Sigmoid colon (tissue), 7 donors: ENCODE results near the gene FCHO1. TPM values are rescaled to one million over a fixed set of nuclear protein-coding genes. Genes with fewer than 3 reads are reported as not detected.
"Not testable (repeated sequence)": the region's sequence is repeated elsewhere in the genome, so short reads cannot be mapped to it uniquely, and the experiment has no call there.

Experiments used
- DNase-seq: peaks from one replicate; pipeline ENCODE4 v3.0.0-alpha.2; 2019
- H3K27ac ChIP-seq, 4 donors: fragments of 200-600 bp; sonication (generic); one replicate each; pipeline ENCODE4 v1.5.1; 2016 to 2019; ENCODE audit warnings: mild to moderate bottlenecking in 1 of 4
- H3K27me3 ChIP-seq, 3 donors: fragments of 200-600 bp; sonication (generic); one replicate each; pipeline ENCODE4 v1.5.1; 2019; ENCODE audit warnings: mild to moderate bottlenecking in 1 of 3
- H3K36me3 ChIP-seq, 4 donors: fragments of 200-600 bp; sonication (generic); one replicate each; pipeline ENCODE4 v1.5.1; 2016 to 2019
- H3K4me1 ChIP-seq, 4 donors: fragments of 200-600 bp; sonication (generic); one replicate each; pipeline ENCODE4 v1.5.1; 2017 to 2019
- H3K4me3 ChIP-seq, 4 donors: fragments of 200-600 bp; sonication (generic); one replicate each; pipeline ENCODE4 v1.5.1; 2017 to 2019; ENCODE audit warnings: mild to moderate bottlenecking in 2 of 4, moderate library complexity in 1 of 4
- H3K9me3 ChIP-seq, 4 donors: fragments of 200-600 bp in 3 of 4; sonication (generic) in 3 of 4; one replicate each; pipeline versions ENCODE4 v1.5.1 to v1.6.1; 2013 to 2019
- EP300 ChIP-seq, 4 donors: sonication (generic); formaldehyde crosslinking; IDR thresholded peaks; one replicate each; pipeline ENCODE4 v1.6.1; 2017; ENCODE audit warnings: antibody characterized with exemption in 4 of 4
- POLR2A ChIP-seq, 2 donors: fragments of 450-650 bp; IDR thresholded peaks; one replicate each; pipeline ENCODE4 v1.6.1; 2016; ENCODE audit warnings: antibody characterized with exemption in 2 of 2, mild to moderate bottlenecking in 2 of 2, moderate library complexity in 2 of 2
- POLR2AphosphoS5 ChIP-seq, 4 donors: sonication (generic); formaldehyde crosslinking; IDR thresholded peaks; one replicate each; pipeline ENCODE4 v1.6.1; 2017; ENCODE audit warnings: antibody characterized with exemption in 4 of 4
- WGBS, 2 donors: extraction: QIAGEN DNeasy Blood & Tissue Kit; methylation state at CpG; one replicate each; pipeline ENCODE4 v1.1.7; 2013; 5-methylcytosine and 5-hydroxymethylcytosine counted together
- intact Hi-C: fragments of 100-400 bp; cut with DNase I; formaldehyde crosslinking; loops from one replicate; pipeline ENCODE4 v1.15.1; 2023
- polyA plus RNA-seq, 3 donors: library from polyadenylated mRNA; stranded (reverse); fragments of 200-250 nt; gene quantifications; one replicate each; pipeline ENCODE4 v1.2.3, GENCODE V29; 2013
- total RNA-seq, 4 donors: library from RNA; depleted of rRNA; stranded (reverse); fragments of >200 nt; gene quantifications; one replicate each; pipeline ENCODE4 v1.1.0, GENCODE V29; 2016
- TF ChIP-seq, protein P1 (sequence below), 4 experiments: fragments of 450-650 bp in 3 of 4; fragments of 200-600 bp in 1 of 4; IDR thresholded peaks; one replicate each; pipeline ENCODE4 v1.5.1; 2016 to 2019; ENCODE audit warnings: antibody characterized with exemption in 4 of 4, mild to moderate bottlenecking in 3 of 4, moderate library complexity in 2 of 4
- donor health status: healthy with polysubstance abuse.
- donor health status: Bipolar disorder and iron deficiency.
- donor health status: healthy.

The FCHO1 gene
- total and polyA plus RNA-seq, 7 donors: 1.2 to 14.4 (median 3.6) TPM

GRCh38 chr19:17796838-17797423, 45.7 kb downstream of the FCHO1 start:
- no peak overlapping the region for H3K4me3 ChIP-seq
- peaks cover 18 to 57% (median 31%) of the 10 kb centered on the region in 3 donors for H3K27me3 ChIP-seq
- TF ChIP-seq, protein P1, sequence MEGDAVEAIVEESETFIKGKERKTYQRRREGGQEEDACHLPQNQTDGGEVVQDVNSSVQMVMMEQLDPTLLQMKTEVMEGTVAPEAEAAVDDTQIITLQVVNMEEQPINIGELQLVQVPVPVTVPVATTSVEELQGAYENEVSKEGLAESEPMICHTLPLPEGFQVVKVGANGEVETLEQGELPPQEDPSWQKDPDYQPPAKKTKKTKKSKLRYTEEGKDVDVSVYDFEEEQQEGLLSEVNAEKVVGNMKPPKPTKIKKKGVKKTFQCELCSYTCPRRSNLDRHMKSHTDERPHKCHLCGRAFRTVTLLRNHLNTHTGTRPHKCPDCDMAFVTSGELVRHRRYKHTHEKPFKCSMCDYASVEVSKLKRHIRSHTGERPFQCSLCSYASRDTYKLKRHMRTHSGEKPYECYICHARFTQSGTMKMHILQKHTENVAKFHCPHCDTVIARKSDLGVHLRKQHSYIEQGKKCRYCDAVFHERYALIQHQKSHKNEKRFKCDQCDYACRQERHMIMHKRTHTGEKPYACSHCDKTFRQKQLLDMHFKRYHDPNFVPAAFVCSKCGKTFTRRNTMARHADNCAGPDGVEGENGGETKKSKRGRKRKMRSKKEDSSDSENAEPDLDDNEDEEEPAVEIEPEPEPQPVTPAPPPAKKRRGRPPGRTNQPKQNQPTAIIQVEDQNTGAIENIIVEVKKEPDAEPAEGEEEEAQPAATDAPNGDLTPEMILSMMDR (IDR thresholded peaks at IDR 0.05): no peak
- TF ChIP-seq POLR2A (IDR thresholded peaks at IDR 0.05) (no peak), POLR2AphosphoS5 (IDR thresholded peaks at IDR 0.05) (no peak), EP300 (IDR thresholded peaks at IDR 0.05) (no peak)
- H3K4me1 ChIP-seq: peaks cover 0 to 6% (median 0%) of the 10 kb centered on the region in 4 donors
- H3K27ac ChIP-seq: peak overlapping the region in 1 of 4 donors; percentile 26
- intact Hi-C loops: no loop called here
- DNase-seq: no peak
- H3K36me3 ChIP-seq: no peaks in the 10 kb centered on the region
- H3K9me3 ChIP-seq: no peaks in the 10 kb centered on the region
- 10 to 58% methylated on average over 1 of the region's 1 CpG for WGBS, 2 donors

DNA sequence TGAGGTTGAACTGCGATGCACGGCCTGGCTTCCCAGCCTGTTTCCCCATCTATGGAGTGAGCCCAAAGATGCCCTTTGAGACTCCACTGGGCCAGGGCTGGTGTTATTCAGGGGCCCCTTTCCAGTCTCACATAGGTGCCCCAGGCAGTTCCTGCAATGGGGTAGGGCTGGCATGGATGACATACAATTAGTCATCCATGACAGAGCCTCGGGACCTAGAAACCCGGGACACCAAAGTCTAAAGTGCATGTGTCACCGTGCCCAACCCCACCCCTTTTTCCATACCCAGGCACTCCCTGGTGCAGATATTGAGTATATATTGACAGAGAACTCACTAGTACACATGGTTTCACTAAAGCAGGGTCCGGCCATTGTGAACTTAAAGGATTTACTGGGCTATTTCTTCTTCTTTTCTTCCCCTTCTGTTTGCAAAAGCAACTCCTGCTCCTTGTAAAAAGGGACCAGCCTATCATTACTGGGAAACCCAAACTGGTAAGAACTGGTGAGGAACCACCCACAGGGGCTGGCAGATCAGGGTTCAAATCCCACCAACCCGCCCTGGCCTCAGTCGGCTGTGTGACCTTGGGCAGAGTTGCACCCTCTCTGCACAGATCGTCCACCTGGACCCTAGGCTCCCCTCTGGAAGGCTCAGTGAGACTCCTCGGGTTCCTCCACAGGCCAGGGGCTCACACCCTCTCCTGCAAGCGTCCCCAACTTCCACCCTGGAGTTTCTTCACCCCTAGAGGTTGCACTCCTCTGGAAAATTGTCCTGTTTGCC, 46.3 kb downstream of the FCHO1 start:
- H3K27ac ChIP-seq: peak overlapping the region in 1 of 4 donors; percentile 26
- 13 to 61% methylated on average over 11 of the region's 11 CpGs for WGBS, 2 donors
- intact Hi-C loops: no loop called here
- H3K27me3 ChIP-seq: peaks cover 18 to 57% (median 31%) of the 10 kb centered on the region in 3 donors
- TF ChIP-seq, protein P1 (IDR thresholded peaks at IDR 0.05): no peak
- TF ChIP-seq POLR2A (IDR thresholded peaks at IDR 0.05) (no peak), POLR2AphosphoS5 (IDR thresholded peaks at IDR 0.05) (no peak), EP300 (IDR thresholded peaks at IDR 0.05) (no peak)
- peaks cover 0 to 6% (median 0%) of the 10 kb centered on the region in 4 donors for H3K4me1 ChIP-seq
- H3K9me3 ChIP-seq: no peaks in the 10 kb centered on the region
- DNase-seq: no peak
- no peaks in the 10 kb centered on the region for H3K36me3 ChIP-seq
- H3K4me3 ChIP-seq: no peak overlapping the region

GRCh38 chr19:17798599-17798998, 47.3 kb downstream of the FCHO1 start:
- H3K4me1 ChIP-seq, H3K4me3 ChIP-seq, H3K27ac ChIP-seq, intact Hi-C loops, DNase-seq, H3K36me3 ChIP-seq, H3K9me3 ChIP-seq: not testable (repeated sequence)
- WGBS, 2 donors: 78 to 94% methylated on average over 3 of the region's 3 CpGs
- H3K27me3 ChIP-seq: peaks cover 18 to 56% (median 28%) of the 10 kb centered on the region in 3 donors

DNA sequence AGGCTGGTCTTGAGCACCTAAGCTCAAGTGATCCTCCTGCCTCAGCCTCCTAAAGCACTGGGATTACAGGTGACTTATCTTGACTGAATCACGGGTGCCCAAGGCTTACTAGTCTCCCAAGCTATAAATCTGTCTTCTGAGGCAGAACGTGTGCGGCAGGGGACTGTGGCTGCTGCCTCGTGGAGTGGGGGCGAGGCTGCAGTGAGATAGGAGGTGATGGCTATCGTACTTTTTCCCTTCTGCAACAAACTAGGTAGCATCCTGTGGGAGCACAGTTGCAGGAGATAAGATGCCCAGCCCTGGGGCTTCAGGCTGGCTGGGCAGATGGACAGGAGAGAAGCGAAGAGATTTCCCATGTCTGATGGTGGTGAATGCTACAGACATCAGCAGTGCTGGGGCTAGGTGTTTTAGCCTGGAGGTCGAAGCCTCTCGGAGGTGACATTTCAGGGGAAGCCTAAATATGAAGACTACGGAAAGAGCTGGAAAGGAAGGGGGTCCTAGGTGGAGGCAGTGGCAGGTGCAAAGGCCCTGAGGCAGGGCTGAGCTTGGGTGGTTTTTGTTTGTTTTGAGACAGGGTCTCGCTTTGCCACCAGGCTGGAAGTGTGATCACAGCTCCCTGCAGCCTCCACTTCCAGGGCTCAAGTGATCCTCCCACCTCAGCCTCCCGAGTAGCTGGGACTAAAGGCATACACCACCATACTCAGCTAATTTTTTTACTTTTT, 51.0 kb downstream of the FCHO1 start:
- H3K27ac ChIP-seq: no peak overlapping the region
- H3K4me1 ChIP-seq: no peaks in the 10 kb centered on the region
- intact Hi-C loops: no loop called here
- H3K9me3 ChIP-seq: no peaks in the 10 kb centered on the region
- WGBS, 2 donors: 76 to 84% methylated on average over 12 of the region's 12 CpGs
- peaks cover 0 to 19% (median 0%) of the 10 kb centered on the region in 3 donors for H3K27me3 ChIP-seq
- H3K36me3 ChIP-seq: no peaks in the 10 kb centered on the region
- TF ChIP-seq POLR2AphosphoS5 (IDR thresholded peaks at IDR 0.05) (no peak), EP300 (IDR thresholded peaks at IDR 0.05) (no peak), POLR2A (IDR thresholded peaks at IDR 0.05) (no peak)
- TF ChIP-seq, protein P1 (IDR thresholded peaks at IDR 0.05): no peak
- H3K4me3 ChIP-seq: no peak overlapping the region
- DNase-seq: no peak
